Mammary epithelial cell (primary cell): ENCODE results near the gene KIFC3.

Source experiments
- EZH2 ChIP-seq: IDR thresholded peaks from 2 replicates; pipeline ENCODE4 v1.6.1; 2012; ENCODE audit warnings: low read length, inconsistent platforms, borderline replicate concordance
- TF ChIP-seq, protein P1 (sequence below), 2 donors: IDR thresholded peaks in 1 of 2; conservative IDR thresholded peaks in 1 of 2; 2 replicates each; pipeline ENCODE4 v1.5.1; 2011 to 2012; ENCODE audit warnings: inconsistent platforms in 2 of 2, low read length in 2 of 2, mild to moderate bottlenecking in 2 of 2, control low read depth in 1 of 2, low read depth in 1 of 2; ENCODE audit not compliant: insufficient read depth in 1 of 2; ENCODE audit errors: extremely low read depth in 1 of 2

DNA sequence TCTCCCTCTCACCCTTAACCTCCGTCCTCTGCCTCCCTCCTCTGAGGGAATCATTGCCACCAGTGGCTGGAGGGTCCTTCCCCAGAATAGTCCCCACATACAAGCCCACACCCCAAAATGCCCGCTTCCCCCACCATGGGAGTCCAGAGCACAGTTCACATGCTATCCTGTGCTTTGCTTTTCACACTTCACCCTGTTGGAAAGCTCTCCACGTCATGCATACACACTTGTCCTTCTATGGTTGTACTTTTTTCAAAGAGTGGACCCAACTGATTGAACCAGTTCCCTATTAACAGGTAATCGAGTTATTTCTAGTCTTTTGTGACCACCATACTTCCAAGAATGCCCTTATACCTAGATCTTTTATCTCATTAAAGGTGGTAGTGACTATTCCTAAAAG, 23.8 kb upstream of the KIFC3 start:
- TF ChIP-seq, protein P1, sequence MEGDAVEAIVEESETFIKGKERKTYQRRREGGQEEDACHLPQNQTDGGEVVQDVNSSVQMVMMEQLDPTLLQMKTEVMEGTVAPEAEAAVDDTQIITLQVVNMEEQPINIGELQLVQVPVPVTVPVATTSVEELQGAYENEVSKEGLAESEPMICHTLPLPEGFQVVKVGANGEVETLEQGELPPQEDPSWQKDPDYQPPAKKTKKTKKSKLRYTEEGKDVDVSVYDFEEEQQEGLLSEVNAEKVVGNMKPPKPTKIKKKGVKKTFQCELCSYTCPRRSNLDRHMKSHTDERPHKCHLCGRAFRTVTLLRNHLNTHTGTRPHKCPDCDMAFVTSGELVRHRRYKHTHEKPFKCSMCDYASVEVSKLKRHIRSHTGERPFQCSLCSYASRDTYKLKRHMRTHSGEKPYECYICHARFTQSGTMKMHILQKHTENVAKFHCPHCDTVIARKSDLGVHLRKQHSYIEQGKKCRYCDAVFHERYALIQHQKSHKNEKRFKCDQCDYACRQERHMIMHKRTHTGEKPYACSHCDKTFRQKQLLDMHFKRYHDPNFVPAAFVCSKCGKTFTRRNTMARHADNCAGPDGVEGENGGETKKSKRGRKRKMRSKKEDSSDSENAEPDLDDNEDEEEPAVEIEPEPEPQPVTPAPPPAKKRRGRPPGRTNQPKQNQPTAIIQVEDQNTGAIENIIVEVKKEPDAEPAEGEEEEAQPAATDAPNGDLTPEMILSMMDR (conservative IDR thresholded peaks at IDR 0.05 in 1 of 2, IDR thresholded peaks at IDR 0.05 in 1 of 2; ENCODE audit: extremely low read depth in 1 of 2, insufficient read depth in 1 of 2, low read depth in 1 of 2, low read length in 2 of 2) = no peak
- TF ChIP-seq EZH2 = no peak
